T follicular helper cell (primary cell): ENCODE results near the gene SDHAF3.
"Not testable (repeated sequence)": the region's sequence is repeated elsewhere in the genome, so short reads cannot be mapped to it uniquely, and the experiment has no call there.

ENCODE experiments used
- DNase-seq: peaks from one replicate; pipeline ENCODE4 v3.0.0-alpha.2; 2020; ENCODE audit warnings: low read depth

Gene SDHAF3

DNA sequence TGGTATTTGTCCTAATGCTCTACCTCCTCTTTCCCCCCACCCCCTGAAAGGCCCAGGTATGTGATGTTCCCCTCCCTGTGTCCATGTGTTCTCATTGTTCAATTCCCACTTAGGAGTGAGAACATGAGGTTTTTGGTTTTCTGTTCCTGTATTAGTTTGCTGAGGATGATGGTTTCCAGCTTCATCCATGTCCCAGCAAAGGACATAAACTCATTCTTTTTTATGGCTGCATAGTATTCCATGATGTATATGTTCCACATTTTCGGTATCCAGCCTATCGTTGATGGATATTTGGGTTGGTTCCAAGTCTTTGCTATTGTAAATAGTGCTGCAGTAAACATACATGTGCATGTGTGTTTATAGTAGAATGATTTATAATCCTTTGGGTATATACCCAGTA lies 5.6 kb downstream of the SDHAF3 start:
- not testable (repeated sequence) for DNase-seq

DNA sequence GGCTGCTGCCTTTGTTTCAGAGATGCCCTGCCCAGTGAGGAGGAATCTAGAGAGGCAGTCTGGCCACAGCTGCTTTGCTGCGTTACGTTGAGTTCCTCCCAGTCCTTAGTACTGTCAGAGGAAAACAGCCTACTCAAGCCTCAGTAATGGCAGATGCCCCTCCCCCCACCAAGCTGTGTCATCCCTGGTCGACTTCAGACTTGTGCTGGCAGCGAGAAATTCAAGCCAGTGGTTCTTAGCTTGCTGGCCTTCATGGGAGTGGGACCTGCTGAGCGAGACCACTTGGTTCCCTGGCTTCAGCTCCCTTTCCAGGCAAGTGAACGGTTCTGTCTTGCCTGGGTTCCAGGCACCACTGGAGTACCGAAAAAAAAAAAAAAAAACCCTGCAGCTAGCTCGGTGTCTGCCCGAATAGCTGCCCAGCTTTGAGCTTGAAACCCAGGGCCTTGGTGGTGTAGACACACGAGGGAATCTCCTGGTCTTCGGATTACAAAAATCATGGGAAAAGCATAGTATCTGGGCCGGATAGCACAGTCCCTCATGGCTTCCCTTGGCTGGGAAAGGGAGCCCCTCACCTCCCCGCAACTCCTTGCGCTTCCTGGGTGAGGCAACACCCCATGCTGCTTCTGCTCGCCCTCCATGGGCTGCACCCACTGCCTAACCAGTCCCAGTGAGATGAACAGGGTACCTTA lies 9.1 kb downstream of the SDHAF3 start:
- no peak for DNase-seq

DNA sequence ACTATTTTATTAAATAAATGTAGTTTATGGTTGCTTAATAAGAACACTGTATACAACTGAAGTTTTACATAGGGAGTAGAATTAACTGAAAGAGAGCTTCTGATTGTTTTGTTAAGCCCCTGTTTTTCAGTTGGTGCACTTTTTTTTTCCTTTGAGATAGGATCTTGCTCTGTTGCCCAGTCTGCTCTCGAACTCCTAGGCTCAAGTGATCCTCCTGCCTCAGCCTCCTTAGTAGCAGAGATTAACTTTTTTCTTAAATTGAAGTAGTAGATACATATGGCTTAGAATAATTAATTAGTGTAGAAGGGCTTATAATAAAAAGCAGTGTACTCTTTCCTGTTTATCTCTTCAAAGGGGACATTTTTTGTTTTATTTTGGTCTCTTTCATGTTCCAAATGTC lies 11.2 kb downstream of the SDHAF3 start:
- no peak for DNase-seq

GRCh38 chr7:97130417-97131139 lies 13.1 kb downstream of the SDHAF3 start:
- DNase-seq: no peak

GRCh38 chr7:97133159-97133558 lies 15.7 kb downstream of the SDHAF3 start:
- DNase-seq: no peak

DNA sequence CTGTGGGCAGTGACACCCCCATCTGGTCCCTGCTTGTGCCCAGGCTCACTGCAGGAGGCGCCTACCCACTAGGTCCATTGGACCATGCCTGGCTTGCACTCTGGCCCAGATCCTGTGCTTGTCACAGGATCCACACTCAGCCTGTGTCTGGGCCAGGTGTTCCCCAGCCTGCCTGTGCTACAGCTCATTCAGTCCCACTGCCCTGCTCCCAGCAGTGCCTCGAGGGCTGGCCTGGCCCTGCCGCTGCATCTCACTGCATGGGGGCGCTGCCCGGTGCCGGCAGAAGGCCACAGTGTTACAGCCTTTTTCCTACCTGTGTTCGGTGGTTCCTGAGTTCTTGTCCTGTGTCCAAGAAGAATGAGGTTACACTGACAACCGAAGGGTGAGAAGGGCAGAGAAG lies 21.3 kb downstream of the SDHAF3 start:
- DNase-seq: no peak

DNA sequence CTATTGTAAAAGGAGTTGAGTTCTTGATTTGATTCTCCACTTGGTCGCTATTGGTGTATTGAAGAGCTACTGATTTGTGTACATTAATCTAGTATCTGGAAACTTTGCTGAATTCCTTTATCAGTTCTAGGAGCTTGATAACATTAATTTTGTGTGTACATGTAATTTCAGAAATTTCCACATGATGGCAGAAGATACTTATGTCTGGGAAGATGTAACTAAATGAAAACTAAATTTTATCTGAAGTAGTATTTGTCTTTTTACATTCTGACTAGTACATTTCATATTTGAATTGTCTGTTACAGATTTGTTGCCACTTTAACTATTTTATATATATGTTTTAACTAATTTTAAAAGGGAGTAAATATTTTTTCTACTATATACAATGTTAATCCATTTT lies 27.6 kb downstream of the SDHAF3 start:
- DNase-seq: no peak

DNA sequence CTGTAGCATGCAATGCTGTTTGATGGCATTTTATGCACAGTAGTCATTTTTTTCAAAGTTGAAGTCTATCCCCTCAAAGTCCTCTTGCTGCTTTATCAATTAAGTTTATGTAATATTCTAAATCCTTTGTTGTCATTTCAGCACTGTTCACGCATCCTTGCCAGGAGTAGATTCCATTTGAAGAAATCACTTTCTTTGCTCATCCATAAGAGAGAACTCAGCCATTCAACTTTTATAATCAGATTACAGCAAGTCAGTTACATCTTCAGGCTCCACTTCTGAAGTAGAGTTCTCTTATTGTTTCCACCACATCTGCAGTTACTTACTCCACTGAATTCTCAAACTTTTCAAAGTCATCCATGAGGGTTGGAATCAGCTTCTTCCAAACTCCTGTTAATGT lies 32.3 kb downstream of the SDHAF3 start:
- DNase-seq: no peak

- no peak for DNase-seq
These were observed 38.5 kb downstream of the SDHAF3 start for GRCh38 chr7:97155897-97156418.

- DNase-seq: not testable (repeated sequence)
These were observed 42.5 kb downstream of the SDHAF3 start for GRCh38 chr7:97159984-97160383.

DNA sequence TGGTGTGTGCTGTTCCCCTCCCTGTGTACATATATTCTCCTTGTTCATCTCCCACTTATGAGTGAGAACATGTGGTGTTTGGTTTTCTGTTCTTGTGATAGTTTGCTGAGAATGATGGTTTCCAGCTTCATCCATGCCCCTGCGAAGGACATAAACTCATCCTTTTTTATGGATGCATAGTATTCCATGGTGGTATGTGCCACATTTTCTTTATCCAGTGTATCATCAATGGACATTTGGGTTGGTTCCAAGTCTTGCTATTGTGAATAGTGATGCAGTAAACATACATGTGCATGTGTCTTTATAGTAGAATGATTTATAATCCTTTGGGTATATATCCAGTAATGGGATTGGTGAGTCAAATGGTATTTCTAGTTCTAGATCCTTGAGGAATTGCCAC lies 44.1 kb downstream of the SDHAF3 start:
- DNase-seq: not testable (repeated sequence)

GRCh38 chr7:97166308-97166707 lies 48.8 kb downstream of the SDHAF3 start:
- DNase-seq: no peak

- no peak for DNase-seq
These were observed 49.7 kb downstream of the SDHAF3 start for GRCh38 chr7:97167176-97167575.

GRCh38 chr7:97167749-97168148 lies 50.3 kb downstream of the SDHAF3 start:
- no peak for DNase-seq

- no peak for DNase-seq
These were observed 56.8 kb downstream of the SDHAF3 start for GRCh38 chr7:97174303-97174702.

DNA sequence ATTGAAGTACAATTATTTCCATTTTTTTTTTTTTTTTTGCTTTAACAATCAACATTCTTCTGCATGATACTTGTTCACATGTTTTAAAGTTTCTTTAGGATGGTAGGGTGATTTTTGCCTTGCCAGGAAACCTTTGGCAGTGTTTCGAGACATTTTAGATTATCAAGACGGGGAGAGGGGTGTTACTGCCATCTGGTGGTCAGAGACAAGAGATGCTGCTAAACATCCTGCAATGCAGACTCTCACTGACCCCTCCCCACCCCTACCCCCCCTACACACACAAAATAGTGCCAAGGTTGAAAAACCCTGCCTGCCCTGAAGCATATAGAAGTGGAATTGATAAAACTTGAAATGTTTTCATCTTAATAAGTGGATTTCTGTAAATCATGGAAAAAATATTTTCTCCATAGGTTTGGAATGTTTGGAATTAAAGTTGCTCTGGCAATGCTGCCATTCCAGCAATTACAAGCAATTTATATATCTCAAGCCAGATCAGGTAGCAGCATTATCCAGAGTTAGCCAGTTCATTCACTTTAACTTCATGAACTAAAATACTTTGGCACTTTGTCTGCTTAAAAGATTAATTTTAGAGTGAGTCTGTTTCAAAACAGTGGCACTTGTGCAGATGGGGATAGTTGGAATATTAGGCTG lies 62.1 kb downstream of the SDHAF3 start:
- peak; percentile 24 for DNase-seq

GRCh38 chr7:97187067-97187466 lies 69.6 kb downstream of the SDHAF3 start:
- no peak for DNase-seq

DNA sequence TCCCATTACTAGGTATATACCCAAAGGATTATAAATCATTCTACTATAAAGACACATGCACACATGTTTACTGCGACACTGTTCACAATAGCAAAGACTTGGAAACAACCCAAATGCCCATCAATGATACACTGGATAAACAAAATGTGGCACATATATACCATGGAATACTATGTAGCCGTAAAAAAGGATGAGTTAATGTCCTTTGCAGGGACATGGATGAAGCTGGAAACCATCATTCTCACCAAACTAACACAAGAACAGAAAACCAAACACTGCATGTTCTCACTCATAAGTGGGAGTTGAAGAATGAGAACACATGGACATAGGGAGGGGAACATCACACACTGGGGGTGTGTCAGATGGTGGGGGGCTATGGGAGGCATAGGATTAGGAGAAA lies 78.7 kb downstream of the SDHAF3 start:
- DNase-seq: not testable (repeated sequence)

- DNase-seq: no peak
These were observed 81.1 kb downstream of the SDHAF3 start for GRCh38 chr7:97198596-97198995.

- no peak for DNase-seq
These were observed 82.5 kb downstream of the SDHAF3 start for GRCh38 chr7:97200018-97200417.

GRCh38 chr7:97203957-97204356 lies 86.5 kb downstream of the SDHAF3 start:
- DNase-seq: no peak

DNA sequence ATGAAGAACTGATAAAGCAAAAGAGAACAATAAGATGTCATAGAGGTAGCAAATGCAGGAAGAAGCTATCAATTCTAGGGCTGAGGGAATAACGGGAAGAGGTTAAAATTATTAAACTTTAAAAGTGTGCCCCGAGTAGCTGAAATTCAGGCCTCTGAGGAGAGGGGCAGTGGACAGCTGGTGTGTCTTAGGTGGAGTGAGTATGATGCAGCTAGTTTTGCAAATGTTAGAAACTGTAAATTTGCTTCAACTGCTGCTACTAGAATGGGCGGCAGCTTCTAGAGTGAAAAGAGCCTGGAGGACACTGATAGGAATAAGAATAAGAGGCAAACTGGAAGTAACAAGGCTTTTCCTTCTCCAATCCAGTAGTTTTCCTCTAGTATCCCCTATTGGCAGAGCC lies 87.3 kb downstream of the SDHAF3 start:
- DNase-seq: no peak

DNA sequence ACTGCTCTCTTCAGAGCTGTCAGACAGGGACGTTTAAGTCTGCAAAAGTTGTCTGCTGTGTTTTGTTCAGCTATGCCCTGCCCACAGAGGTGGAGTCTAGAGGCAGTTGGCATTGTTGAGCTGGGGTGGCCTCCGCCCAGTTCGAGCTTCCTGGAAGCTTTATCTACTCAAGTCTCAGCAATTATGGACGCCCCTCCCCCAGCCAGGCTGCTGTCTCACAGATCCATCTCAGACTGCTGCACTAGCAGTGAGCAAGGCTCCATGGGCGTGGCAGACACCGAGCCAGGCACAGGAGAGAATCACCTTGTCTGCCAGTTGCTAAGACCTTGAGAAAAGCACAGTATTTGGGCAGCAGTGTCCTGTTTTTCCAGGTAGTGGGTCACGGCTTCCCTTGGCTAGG lies 98.1 kb downstream of the SDHAF3 start:
- DNase-seq: no peak
